ENCODE results near the gene GPALPP1.
"Not testable (repeated sequence)": the region's sequence is repeated elsewhere in the genome, so short reads cannot be mapped to it uniquely, and the experiment has no call there.

GPALPP1 gene

GRCh38 chr13:45016792-45017425 lies 27.6 kb downstream of the GPALPP1 start:
- POLR2A ChIA-PET: no interaction called here
- DNase-seq (ENCODE audit: low read depth, low spot score): no peak
- CTCF ChIA-PET: interaction anchor here (1.0 to 1.1 kb wide), 2 partner anchors 30 to 264 kb away, joined by 3 read pairs; no protein-coding TSS in a partner anchor
- no peak overlapping the region for H3K4me3 ChIP-seq (ENCODE audit: low read depth, low read length)
- no peak for TF ChIP-seq CTCF (IDR thresholded peaks at IDR 0.05; ENCODE audit: insufficient read depth, low read length, missing control alignments)

GRCh38 chr13:45019981-45020380 lies 30.6 kb downstream of the GPALPP1 start:
- POLR2A ChIA-PET; H3K4me3 ChIP-seq (ENCODE audit: low read depth, low read length); CTCF ChIA-PET; DNase-seq (ENCODE audit: low read depth, low spot score): not testable (repeated sequence)

- ChIA-PET POLR2A (interaction anchor here (0.6 kb wide), 1 partner anchor 926 kb away, joined by 3 read pairs; no protein-coding TSS in a partner anchor), CTCF (interaction anchor here (0.9 to 1.9 kb wide), 6 partner anchors 12 to 288 kb away, joined by 3 to 5 read pairs (median 4); no protein-coding TSS in a partner anchor)
- no peak for TF ChIP-seq CTCF (IDR thresholded peaks at IDR 0.05; ENCODE audit: insufficient read depth, low read length, missing control alignments)
- no peak for DNase-seq (ENCODE audit: low read depth, low spot score)
- no peak overlapping the region for H3K4me3 ChIP-seq (ENCODE audit: low read depth, low read length)
Observed at GRCh38 chr13:45021250-45021649, 31.9 kb downstream of the GPALPP1 start.

GRCh38 chr13:45024847-45025246 lies 35.5 kb downstream of the GPALPP1 start:
- no peak overlapping the region for H3K4me3 ChIP-seq (ENCODE audit: low read depth, low read length)
- POLR2A ChIA-PET: no interaction called here
- no peak for DNase-seq (ENCODE audit: low read depth, low spot score)
- no peak for TF ChIP-seq CTCF (IDR thresholded peaks at IDR 0.05; ENCODE audit: insufficient read depth, low read length, missing control alignments)
- CTCF ChIA-PET: no interaction called here

GRCh38 chr13:45034342-45034741 lies 45.0 kb downstream of the GPALPP1 start:
- TF ChIP-seq CTCF (IDR thresholded peaks at IDR 0.05; ENCODE audit: insufficient read depth, low read length, missing control alignments): no peak
- ChIA-PET POLR2A (no interaction called here), CTCF (interaction anchor here (1.2 to 1.5 kb wide), 3 partner anchors 12 to 278 kb away, joined by 3 to 6 read pairs (median 4); no protein-coding TSS in a partner anchor)

GRCh38 chr13:45036206-45036605 lies 46.9 kb downstream of the GPALPP1 start:
- DNase-seq (ENCODE audit: low read depth, low spot score): no peak
- POLR2A ChIA-PET: no interaction called here
- no peak overlapping the region for H3K4me3 ChIP-seq (ENCODE audit: low read depth, low read length)
- TF ChIP-seq CTCF (IDR thresholded peaks at IDR 0.05; ENCODE audit: insufficient read depth, low read length, missing control alignments): no peak
- CTCF ChIA-PET: interaction anchor here (1.3 to 2.4 kb wide), 3 partner anchors 10 to 245 kb away, joined by 4 to 14 read pairs (median 5); no protein-coding TSS in a partner anchor

More at GRCh38 chr13:45034342-45034741, 45.0 kb downstream of the GPALPP1 start:
- no peak overlapping the region for H3K4me3 ChIP-seq (ENCODE audit: low read depth, low read length)
- DNase-seq (ENCODE audit: low read depth, low spot score): no peak

- TF ChIP-seq CTCF (IDR thresholded peaks at IDR 0.05; ENCODE audit: insufficient read depth, low read length, missing control alignments): no peak
- ChIA-PET POLR2A (no interaction called here), CTCF (interaction anchor here (3.4 kb wide), 1 partner anchor 9 kb away, joined by 9 read pairs; no protein-coding TSS in a partner anchor)
- no peak overlapping the region for H3K4me3 ChIP-seq (ENCODE audit: low read depth, low read length)
- no peak for DNase-seq (ENCODE audit: low read depth, low spot score)
Observed at GRCh38 chr13:45040173-45040572, 50.8 kb downstream of the GPALPP1 start.

Data from AG04449 (cell line).